Activated naive CD4-positive, alpha-beta T cell treated with anti-CD3 and anti-CD28 coated beads, Interleukin-2, amount 50 U/mL, for 72 hours (primary cell): ENCODE results near the gene ZIC1. TPM values are rescaled to one million over a fixed set of nuclear protein-coding genes. Genes with fewer than 3 reads are reported as not detected.

Experiments used
- ATAC-seq, 2 donors: fragments of 150-1000 bp; cut with Tn5 transposase; 2 replicates each; pipeline ENCODE4 v1.10.0; 2021; ENCODE audit warnings: mild to moderate bottlenecking in 2 of 2, moderate library complexity in 2 of 2
- DNase-seq, 2 donors: peaks; one replicate each; pipeline ENCODE4 v3.0.0; 2021 to 2022; ENCODE audit warnings: low spot score in 2 of 2
- H3K27ac Mint-ChIP-seq, 2 donors: one replicate each; pipeline ENCODE4 v1.8.0; 2022; ENCODE audit warnings: mild to moderate bottlenecking in 2 of 2, mixed read lengths in 2 of 2
- H3K36me3 Mint-ChIP-seq, 2 donors: one replicate each; pipeline ENCODE4 v1.8.0; 2022; ENCODE audit warnings: mixed read lengths in 2 of 2
- H3K9me3 Mint-ChIP-seq, 2 donors: one replicate each; pipeline ENCODE4 v1.8.0; 2022; ENCODE audit warnings: mixed read lengths in 2 of 2
- total RNA-seq, 2 donors: library from RNA; stranded (reverse); gene quantifications; one replicate each; pipeline ENCODE4 v1.2.3, GENCODE V29; 2022

The ZIC1 gene
- total RNA-seq, 2 donors from 2014 or later = not detected

DNA sequence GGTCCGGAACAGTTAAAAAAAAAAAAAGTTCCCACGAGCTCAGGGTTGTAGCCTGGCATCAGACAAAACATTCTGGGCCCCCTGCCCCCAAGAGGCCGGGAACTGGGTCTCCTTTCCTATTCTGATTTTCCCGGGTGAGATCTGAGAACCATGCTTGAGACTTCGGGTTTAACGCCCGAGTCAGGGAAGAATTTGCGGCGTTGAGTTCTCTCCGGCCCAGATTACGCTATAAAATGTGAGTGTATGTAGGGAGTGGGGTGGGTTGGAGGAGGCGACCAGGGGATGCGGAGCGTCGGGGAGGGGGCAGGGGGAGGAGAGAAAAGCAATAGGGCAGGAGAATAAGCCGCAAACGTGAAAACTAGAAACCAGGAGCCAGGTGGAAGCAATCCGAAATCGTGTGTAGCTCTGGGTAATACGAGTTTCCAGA, 2.7 kb downstream of the ZIC1 start:
- no peak for ATAC-seq
- peaks cover 43 to 49% of the 10 kb centered on the region in 2 donors for H3K36me3 Mint-ChIP-seq
- H3K27ac Mint-ChIP-seq = peak overlapping the region in 1 of 2 donors; percentile 94
- peak in 1 of 2 donors; percentile 3 for DNase-seq
- peaks cover 9 to 11% of the 10 kb centered on the region in 2 donors for H3K9me3 Mint-ChIP-seq

DNA sequence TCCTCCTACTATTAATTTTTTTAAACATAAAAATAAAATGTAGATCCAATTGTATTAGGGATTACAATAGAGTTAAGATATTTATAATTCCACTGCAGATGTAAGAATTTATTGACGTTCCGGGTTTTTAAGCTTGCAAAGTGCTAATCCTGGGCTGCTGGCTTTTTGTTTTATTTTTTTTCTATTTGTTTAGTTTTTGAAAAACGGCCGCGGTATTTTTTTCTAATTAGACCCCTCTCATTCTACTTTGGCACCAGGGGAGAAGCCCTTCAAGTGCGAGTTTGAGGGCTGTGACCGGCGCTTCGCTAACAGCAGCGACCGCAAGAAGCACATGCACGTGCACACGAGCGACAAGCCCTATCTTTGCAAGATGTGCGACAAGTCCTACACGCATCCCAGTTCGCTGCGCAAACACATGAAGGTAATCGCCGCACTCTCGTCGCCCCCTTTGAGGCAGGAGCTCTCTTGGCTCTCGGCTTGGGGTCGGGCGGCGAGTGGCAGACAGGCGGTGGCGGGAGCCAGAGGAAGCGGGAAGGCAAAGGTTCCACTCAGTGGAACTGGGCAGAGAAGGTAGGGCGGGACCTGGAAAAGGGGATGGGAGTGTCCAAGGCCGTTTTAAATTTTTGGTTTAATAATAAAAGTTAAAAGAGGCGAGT, 3.2 kb downstream of the ZIC1 start:
- DNase-seq = peak in 1 of 2 donors; percentile 5
- peaks cover 39 to 43% of the 10 kb centered on the region in 2 donors for H3K36me3 Mint-ChIP-seq
- H3K9me3 Mint-ChIP-seq = peaks cover 9 to 11% of the 10 kb centered on the region in 2 donors
- ATAC-seq = no peak
- H3K27ac Mint-ChIP-seq = peak overlapping the region in 1 of 2 donors; percentile 90

DNA sequence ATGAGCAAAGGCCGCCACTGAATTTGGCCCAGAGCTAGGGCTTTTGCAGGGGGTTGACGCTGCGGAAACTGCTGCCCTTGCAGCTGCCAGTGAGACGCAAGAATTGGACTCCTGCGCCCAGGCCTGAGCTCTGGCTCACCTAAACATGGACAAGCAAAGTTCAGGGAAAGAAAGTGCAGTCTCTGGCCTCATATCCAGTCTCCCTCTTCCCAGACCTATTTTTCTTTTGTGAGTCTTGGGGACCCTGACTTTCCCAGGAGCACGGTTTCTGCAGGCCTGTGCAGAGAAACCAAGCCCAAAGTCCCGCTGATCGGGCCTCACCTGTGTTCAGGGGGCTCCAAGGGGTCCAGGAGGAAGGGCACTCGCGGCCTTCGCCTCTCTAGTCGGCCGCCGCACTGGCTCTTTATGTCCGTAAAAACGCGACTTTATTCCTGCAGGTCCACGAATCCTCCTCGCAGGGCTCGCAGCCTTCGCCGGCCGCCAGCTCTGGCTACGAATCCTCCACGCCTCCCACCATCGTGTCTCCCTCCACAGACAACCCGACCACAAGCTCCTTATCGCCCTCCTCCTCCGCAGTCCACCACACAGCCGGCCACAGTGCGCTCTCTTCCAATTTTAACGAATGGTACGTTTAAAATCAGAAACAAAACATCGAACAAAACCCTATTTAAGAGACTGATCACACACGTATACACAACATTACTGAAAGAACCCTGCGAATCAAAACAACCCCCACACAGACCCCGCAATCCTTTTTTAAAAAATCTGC, 3.9 kb downstream of the ZIC1 start:
- H3K27ac Mint-ChIP-seq = peak overlapping the region in 1 of 2 donors; percentile 96
- peaks cover 7 to 14% of the 10 kb centered on the region in 2 donors for H3K9me3 Mint-ChIP-seq
- DNase-seq = peak in 1 of 2 donors; percentile 2
- no peak for ATAC-seq
- peaks cover 32 to 41% of the 10 kb centered on the region in 2 donors for H3K36me3 Mint-ChIP-seq

DNA sequence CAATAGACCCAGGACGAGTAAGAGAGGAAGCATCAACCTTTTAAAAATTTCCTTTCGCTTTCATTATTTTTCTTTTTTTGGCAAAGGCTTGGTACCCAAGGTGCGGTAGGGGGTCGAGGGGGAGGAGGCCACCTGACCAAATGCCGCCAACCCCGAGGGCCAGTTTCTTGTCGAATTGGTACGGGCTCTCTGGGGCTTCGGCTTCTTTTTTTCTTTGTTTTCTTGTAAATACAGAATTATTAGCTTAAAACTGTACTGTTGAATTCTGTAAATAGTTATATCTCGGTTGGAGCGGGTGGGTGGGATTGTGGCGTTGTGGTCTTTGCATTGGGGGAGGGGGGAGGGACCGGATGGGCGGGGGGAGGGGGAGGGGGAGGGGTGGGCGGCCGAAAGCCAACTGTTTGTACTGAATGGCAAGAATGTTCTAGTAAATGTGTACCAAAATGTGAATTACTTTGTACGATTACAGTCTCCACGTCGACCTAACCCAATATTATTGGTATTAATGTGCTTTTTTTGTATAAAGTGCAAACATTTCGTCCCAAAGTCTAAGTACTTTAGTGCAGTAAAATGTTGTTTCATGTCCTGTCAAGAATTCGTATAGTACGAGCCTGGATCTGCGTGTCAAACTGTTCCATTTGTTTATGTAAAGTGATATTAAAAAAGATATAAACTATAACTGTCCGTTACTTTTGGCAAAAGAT, 4.7 kb downstream of the ZIC1 start:
- H3K36me3 Mint-ChIP-seq = peaks cover 29 to 38% of the 10 kb centered on the region in 2 donors
- peaks cover 0 to 16% of the 10 kb centered on the region in 2 donors for H3K9me3 Mint-ChIP-seq
- H3K27ac Mint-ChIP-seq = peak overlapping the region in 1 of 2 donors; percentile 96
- ATAC-seq (no peak), DNase-seq (no peak)

DNA sequence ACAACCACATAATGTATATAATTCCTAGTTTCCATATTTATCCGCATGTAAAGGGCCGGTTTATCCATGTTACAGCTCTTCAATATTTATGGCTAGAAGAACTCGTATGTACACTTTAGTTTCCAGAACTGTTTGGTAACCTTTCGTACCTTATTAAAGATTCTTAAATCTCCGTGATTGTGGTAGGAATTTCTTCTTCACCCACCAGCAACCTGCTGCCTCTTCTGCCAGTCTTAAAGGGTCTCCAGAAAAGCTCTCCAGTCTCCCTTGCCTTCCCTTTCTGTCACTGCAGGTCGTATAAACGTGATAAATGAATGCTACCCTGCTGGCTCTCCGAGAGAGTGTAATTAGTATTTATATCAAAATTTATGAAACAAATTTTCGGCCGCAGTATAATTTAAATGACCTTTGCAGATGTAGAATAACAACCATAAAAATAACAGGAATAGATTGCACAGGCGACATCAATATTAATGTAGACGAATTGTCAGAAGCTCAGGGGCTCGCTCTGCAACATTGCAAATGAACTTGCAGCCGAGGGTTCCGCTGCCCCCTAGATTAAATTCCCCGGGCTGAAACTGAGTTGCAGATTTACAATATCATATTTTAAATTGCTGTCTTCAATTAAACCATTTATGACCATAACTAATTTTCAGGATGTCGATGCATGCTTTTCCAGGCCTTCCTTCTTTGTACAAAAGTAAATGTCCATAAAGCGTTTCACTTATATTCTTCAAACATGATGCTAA, 5.4 kb downstream of the ZIC1 start:
- H3K27ac Mint-ChIP-seq = peak overlapping the region in 1 of 2 donors; percentile 81
- H3K9me3 Mint-ChIP-seq = peaks cover under 1 to 17% of the 10 kb centered on the region in 2 donors
- DNase-seq = no peak
- H3K36me3 Mint-ChIP-seq = peaks cover 30 to 39% of the 10 kb centered on the region in 2 donors
- ATAC-seq = no peak

DNA sequence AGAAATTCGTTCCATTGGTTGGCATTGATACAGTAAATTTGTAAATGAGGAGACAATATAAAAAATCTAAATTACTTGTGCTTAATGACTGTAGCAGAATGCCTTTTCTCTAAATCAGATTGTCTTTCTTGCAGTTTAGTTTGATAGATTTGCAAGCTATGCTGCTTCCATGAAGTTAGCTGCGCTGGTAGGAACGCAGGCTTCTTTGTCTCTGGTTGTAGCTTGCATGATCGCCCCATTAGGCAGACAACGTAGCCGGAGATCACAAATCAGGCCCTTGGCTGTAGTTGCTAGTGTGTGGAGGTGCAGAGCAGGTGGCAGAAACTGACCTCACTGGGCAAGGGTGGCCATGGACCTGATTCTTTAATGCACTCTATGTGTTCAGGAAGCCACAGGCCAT, 6.1 kb downstream of the ZIC1 start:
- peaks cover 34 to 47% of the 10 kb centered on the region in 2 donors for H3K36me3 Mint-ChIP-seq
- ATAC-seq = no peak
- H3K27ac Mint-ChIP-seq = no peak overlapping the region
- peaks cover 4 to 20% of the 10 kb centered on the region in 2 donors for H3K9me3 Mint-ChIP-seq
- DNase-seq = no peak

DNA sequence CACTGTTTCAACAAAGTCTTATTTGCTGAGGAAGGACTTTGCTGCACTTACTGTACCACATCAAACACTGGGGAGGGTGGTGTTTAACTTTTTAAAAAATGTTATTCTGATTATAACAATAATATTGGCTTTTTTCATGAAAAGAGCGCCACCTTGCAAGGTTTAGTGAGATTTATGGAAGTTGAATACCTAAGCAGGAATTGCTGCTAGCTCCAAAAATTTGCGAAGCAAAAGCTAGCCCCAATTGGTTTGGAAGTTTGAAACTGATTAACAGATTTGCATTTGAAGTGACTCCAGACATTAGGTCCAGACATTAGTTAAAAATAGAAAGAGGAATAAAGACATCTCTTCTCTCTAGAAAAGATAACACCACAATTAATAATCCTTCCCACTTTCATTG, 6.7 kb downstream of the ZIC1 start:
- DNase-seq = no peak
- Mint-ChIP-seq H3K9me3 (peaks cover 4 to 20% of the 10 kb centered on the region in 2 donors), H3K36me3 (peaks cover 32 to 46% of the 10 kb centered on the region in 2 donors), H3K27ac (no peak overlapping the region)
- ATAC-seq = no peak

DNA sequence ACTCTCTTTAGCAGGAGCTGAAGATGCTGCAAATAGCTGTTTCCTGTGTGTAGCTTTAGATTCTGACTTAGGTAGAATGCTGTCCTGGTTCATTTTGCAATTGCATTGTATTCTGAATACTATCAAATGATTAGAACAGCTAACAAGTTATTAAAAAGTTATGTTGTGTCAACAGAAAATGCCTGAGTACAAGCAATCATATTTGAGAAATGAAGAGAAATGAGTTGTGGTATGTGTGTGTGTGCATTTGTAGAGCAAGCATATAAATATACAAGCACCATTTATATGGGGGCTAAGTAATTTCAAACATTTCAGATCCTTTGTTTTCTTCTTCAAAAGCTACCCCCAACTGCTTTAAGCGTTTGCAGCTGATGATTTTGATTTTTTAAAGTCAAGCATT, 7.8 kb downstream of the ZIC1 start:
- H3K9me3 Mint-ChIP-seq = peaks cover 4 to 13% of the 10 kb centered on the region in 2 donors
- ATAC-seq (no peak), DNase-seq (no peak)

DNA sequence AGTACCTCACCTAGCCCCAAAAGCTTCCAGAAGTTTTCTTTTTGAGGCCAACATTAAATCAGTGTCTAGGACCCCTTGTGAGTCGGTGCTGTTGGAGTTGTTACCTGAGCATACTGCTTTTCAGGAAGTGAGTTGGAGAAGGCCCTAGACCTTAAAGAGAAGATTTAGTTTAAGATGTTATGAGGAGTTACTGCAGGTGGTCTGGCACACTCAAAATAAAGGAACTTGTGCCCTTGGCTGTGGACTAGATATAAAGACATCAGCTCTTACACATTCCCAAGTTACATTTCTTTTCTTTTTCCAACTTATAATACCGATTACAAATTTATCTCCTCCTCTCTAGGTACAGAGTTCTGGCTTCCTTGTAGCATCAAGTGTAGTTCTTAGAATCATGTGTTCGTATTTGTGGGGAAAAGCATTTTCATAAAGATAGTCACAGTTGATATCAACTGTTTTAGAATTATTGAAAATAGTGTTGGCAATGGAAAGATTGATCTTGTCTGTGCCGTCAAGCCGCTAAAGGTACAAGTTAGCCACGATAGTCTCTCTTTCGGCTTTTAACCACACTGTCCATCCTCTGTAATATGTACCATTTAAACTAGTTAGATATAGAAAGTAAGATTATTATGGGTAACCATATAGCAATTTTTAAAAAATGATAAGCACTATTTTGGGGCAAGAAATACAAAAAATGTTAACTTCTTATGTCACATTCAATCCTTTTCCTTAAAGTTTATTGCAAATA, 8.6 kb downstream of the ZIC1 start:
- H3K36me3 Mint-ChIP-seq = peaks cover 29 to 37% of the 10 kb centered on the region in 2 donors
- no peak for DNase-seq
- no peak overlapping the region for H3K27ac Mint-ChIP-seq
- ATAC-seq = no peak
- peaks cover 4 to 19% of the 10 kb centered on the region in 2 donors for H3K9me3 Mint-ChIP-seq

More for the DNA sequence above, 7.8 kb downstream of the ZIC1 start:
- Mint-ChIP-seq H3K36me3 (peaks cover 25 to 36% of the 10 kb centered on the region in 2 donors), H3K27ac (no peak overlapping the region)

DNA sequence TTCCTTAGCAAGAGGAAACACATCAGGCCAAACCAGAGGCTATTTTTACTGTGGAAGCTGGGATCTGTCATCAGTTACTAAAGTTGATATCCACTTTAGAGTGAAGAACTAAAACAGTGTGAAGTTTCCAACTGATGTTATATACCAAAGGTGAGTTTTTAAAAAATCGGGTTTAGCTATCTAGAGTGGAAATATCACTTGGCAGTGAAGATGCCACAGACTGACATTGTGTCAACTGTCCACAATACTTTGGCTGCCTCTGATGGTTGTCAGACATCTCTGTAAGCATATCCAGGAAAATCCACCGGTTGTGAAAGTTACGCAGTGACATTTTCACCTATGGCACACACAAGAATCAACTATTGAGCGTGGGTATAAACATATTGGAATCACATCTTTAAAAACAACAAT, 9.2 kb downstream of the ZIC1 start:
- no peak for ATAC-seq
- DNase-seq = no peak
- peaks cover 27 to 38% of the 10 kb centered on the region in 2 donors for H3K36me3 Mint-ChIP-seq
- H3K9me3 Mint-ChIP-seq = peaks cover 4 to 19% of the 10 kb centered on the region in 2 donors
- H3K27ac Mint-ChIP-seq = no peak overlapping the region

DNA sequence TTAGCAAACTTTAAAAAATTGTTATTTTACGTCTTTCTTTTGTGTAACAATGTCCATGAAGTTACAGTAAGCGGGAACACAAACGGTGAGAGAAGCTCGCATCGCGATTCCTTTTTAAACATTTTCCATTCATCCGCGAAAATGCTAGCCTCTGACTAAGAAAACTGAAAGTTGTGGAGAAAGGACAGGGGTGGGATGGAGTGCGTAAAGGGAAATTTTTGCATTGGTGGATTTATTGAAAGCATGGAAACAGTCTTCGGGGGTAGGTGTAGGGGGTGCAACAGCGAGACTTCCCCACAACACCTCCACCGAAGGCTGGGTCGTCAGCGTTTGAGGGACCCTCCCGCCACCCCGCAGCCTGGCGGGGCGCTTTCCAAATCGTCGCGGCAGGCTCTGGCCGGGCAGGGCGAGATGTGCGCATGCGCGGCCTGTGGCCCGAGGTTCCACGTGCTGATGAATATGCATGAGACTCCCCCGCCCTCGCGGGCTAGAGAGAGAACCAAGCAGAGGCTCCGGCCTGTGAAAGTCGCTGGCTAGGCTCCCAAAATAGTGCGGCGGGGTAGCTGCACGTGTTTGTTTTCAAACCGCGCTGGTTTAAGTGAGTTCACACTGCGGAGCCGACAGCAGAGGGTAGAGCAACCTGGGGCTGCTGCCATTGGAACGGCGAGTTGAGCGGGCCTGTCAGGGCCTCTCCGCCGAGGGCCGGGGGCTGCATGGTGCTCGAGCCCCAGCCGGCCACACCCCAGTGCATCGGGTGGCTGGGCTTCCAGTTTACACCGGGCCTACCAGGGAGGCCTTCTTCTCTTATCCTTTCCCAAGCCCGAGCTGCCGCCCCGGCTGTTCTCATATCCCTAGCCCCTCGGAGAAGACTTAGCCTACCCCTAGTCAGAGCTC, 9.9 kb downstream of the ZIC1 start:
- Mint-ChIP-seq H3K36me3 (peaks cover 24 to 40% of the 10 kb centered on the region in 2 donors), H3K9me3 (peaks cover 4 to 19% of the 10 kb centered on the region in 2 donors), H3K27ac (peak overlapping the region in 1 of 2 donors; percentile 87)
- DNase-seq = no peak
- ATAC-seq = no peak

DNA sequence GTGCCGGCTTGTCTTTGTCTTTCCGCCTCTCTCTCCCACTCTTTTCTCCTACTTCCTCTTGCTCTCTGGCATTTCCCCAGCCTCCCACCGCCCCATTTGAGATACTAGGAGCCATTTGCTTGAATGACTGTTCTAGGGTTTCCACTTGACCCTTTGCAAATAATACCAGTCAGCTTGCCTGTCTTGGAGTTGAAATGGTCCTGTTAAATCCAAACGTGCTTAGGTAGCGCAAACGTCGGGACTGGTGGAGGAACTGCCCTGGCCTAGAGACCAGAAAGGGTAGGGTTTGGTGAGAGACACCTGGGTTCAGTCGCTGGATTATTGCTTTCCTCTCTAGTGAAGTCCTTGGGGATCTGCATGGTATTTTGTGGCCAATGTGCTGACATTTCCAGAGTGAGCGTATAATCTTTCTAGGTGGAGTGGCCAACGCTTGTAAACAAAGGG, 10.6 kb downstream of the ZIC1 start:
- Mint-ChIP-seq H3K27ac (peak overlapping the region in 1 of 2 donors; percentile 87), H3K36me3 (peaks cover 24 to 40% of the 10 kb centered on the region in 2 donors), H3K9me3 (peaks cover 4 to 19% of the 10 kb centered on the region in 2 donors)
- no peak for DNase-seq
- ATAC-seq = no peak

DNA sequence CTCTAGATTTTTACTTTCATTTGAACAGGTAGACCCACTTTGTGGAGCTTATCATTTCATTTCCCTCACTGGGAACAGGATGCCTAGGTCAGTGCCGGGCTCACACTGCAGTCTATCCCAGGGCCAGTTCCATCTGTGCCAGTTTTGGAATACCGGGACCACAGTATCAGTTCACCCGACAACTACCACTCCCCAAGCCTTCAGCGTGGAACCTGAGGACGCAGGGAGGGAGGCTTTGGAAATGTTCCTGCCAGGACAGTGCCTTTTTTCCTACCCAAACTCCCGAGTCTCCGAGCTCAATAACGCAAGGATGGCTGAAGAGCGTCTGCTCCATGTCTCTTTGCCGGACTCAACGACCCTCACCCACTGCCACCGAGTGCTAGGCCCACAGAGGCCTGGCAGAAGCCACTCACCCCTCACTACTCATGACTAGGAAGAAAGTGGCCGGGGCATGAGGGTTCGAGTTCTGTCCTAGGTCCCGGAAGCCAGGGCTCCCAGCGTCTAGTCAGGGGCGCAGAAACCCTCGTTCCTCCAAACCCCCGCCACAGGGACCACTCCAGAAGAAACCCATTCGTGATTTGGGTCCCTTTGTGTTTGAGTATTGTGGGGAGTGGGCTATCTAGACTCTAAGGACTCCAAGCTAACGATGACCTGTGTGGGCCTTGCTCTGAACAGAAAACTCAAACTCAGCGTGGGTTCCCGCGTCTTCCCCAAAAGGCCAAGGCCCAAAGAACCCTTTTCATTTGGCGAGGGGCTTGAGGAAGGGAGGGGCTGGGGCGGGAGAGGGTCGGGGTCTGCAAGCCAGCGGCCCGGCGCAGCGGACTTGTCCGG, 11.4 kb downstream of the ZIC1 start:
- DNase-seq = no peak
- Mint-ChIP-seq H3K27ac (no peak overlapping the region), H3K9me3 (peaks cover 4 to 19% of the 10 kb centered on the region in 2 donors), H3K36me3 (peaks cover 24 to 40% of the 10 kb centered on the region in 2 donors)
- ATAC-seq = no peak
